Transverse colon (tissue), 4 donors: ENCODE data around the gene DHX34. TPM values are rescaled to one million over a fixed set of nuclear protein-coding genes. Genes with fewer than 3 reads are reported as not detected.

ENCODE experiments used
- DNase-seq: peaks from one replicate; pipeline ENCODE4 v3.0.0-alpha.2; 2019
- H3K27ac ChIP-seq, 4 donors: fragments of 200-600 bp; sonication (generic); 2 replicates each; pipeline ENCODE4 v1.5.1; 2016 to 2018; ENCODE audit warnings: inconsistent platforms in 4 of 4
- H3K27me3 ChIP-seq: fragments of 200-600 bp; sonication (generic); 2 replicates; pipeline ENCODE4 v1.5.1; 2017; ENCODE audit warnings: inconsistent platforms
- H3K36me3 ChIP-seq, 4 donors: fragments of 200-600 bp; sonication (generic); 2 replicates each; pipeline ENCODE4 v1.5.1; 2017 to 2019; ENCODE audit warnings: inconsistent platforms in 4 of 4
- H3K4me1 ChIP-seq, 4 donors: fragments of 200-600 bp; sonication (generic); 2 replicates each; pipeline ENCODE4 v1.5.1; 2017 to 2020; ENCODE audit warnings: inconsistent platforms in 4 of 4
- H3K4me3 ChIP-seq, 4 donors: fragments of 200-600 bp; sonication (generic); 1 replicate in 1 of 4; 2 replicates in 3 of 4; pipeline versions ENCODE4 v1.5.1 to v1.6.1; 2017 to 2019; ENCODE audit warnings: inconsistent platforms in 4 of 4
- H3K9me3 ChIP-seq, 2 donors: fragments of 200-600 bp; sonication (generic); 2 replicates each; pipeline ENCODE4 v1.5.1; 2017 to 2019; ENCODE audit warnings: inconsistent platforms in 2 of 2
- CTCF ChIP-seq, 5 experiments: fragments of 200-600 bp in 3 of 5; fragments of 450-650 bp in 2 of 5; sonication (generic) in 3 of 5; IDR thresholded peaks; 1 replicate in 2 of 5; 2 replicates in 3 of 5; pipeline ENCODE4 v1.5.1; 2016 to 2017; ENCODE audit warnings: antibody characterized with exemption in 5 of 5, inconsistent platforms in 3 of 5, mild to moderate bottlenecking in 2 of 5, moderate library complexity in 1 of 5
- EP300 ChIP-seq: sonication (generic); formaldehyde crosslinking; IDR thresholded peaks from one replicate; pipeline ENCODE4 v1.6.1; 2017; ENCODE audit warnings: antibody characterized with exemption, low read depth
- POLR2A ChIP-seq: fragments of 450-650 bp; IDR thresholded peaks from one replicate; pipeline ENCODE4 v1.6.1; 2016; ENCODE audit warnings: antibody characterized with exemption, mild to moderate bottlenecking, moderate library complexity
- POLR2AphosphoS5 ChIP-seq, 3 donors: sonication (generic); formaldehyde crosslinking; IDR thresholded peaks; one replicate each; pipeline ENCODE4 v1.6.1; 2016; ENCODE audit warnings: antibody characterized with exemption in 3 of 3
- WGBS, 2 donors: methylation state at CpG; one replicate each; pipeline ENCODE4 v1.1.5; 2018; ENCODE audit warnings: low coverage in 1 of 2; 5-methylcytosine and 5-hydroxymethylcytosine counted together
- in situ Hi-C, 4 donors: fragments of 200-750 bp; cut with MboI; loops; one replicate each; pipeline versions ENCODE4 v1.15.0 to v1.15.1; 2017; ENCODE audit warnings: low sequenced_read_pairs in 3 of 4, low pct_ligation_motif_present in 1 of 4, low pct_unique_long_range_greater_than_20kb in 1 of 4
- intact Hi-C: fragments of 100-400 bp; cut with DNase I; formaldehyde crosslinking; loops from one replicate; pipeline ENCODE4 v1.15.1; 2023; ENCODE audit warnings: low total_unique reads
- total RNA-seq, 4 donors: library from RNA; depleted of rRNA; stranded (reverse); fragments of >200 nt; gene quantifications; one replicate each; pipeline ENCODE4 v1.1.0, GENCODE V29; 2016

Gene DHX34
- total RNA-seq, 4 donors from 2014 or later = 12.4 to 30.3 (median 21.3) TPM

DNA sequence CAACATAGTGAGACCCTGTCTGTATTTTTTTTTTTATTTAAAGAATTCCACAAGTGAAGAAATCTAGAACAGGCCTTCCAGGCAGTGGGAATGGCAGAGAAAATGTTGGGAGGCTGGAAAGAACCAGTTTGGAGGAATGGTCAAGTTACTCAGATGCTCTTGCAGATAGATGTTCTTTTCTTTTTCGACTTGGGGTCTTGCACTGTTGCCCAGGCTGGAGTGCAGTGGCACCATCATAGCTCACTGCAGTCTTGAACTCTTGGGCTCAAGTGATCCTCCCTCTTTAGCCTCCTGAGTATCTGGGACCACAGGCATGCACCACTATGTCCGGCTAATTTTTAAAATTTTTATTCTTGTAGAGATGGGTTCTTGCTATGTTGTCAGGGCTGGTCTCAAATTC is 38.8 kb upstream of the DHX34 start:
- Histone ChIP-seq H3K4me3 (peak overlapping the region in 1 of 4 donors; percentile 14), H3K36me3 (no peaks in the 10 kb centered on the region), H3K27me3 (peaks cover 9% of the 10 kb centered on the region), H3K4me1 (peaks cover 0 to 3% (median 0%) of the 10 kb centered on the region in 4 donors), H3K9me3 (no peaks in the 10 kb centered on the region), H3K27ac (peak overlapping the region; percentile 18 to 45 (median 22))
- DNase-seq = no peak
- intact Hi-C loops = loop anchor here (10.0 kb wide), 1 partner anchor 74 kb away; no protein-coding TSS in a partner anchor
- in situ Hi-C loops = loop anchor here in 1 of 4 donors (25.0 kb wide), 1 partner anchor 402 kb away; the partner anchor contains the start of gene EHD2
- WGBS, 2 donors = 83 to 87% methylated on average over 1 to 2 of the region's 2 CpGs
- TF ChIP-seq CTCF (IDR thresholded peaks at IDR 0.05) = no peak
- TF ChIP-seq POLR2AphosphoS5 (IDR thresholded peaks at IDR 0.05) = no peak
- TF ChIP-seq POLR2A = no peak

GRCh38 chr19:47310819-47311218 is 38.3 kb upstream of the DHX34 start:
- Histone ChIP-seq H3K9me3 (no peaks in the 10 kb centered on the region), H3K4me3 (peak overlapping the region in 1 of 4 donors; percentile 14), H3K36me3 (no peaks in the 10 kb centered on the region), H3K27me3 (peaks cover 9% of the 10 kb centered on the region), H3K4me1 (no peaks in the 10 kb centered on the region), H3K27ac (peak overlapping the region in 2 of 4 donors; percentile 9 to 21)
- no peak for DNase-seq
- 7% methylated on average over 5 of the region's 5 CpGs; no CpG with 5 or more reads in 1 of the 2 donors for WGBS, 2 donors
- in situ Hi-C loops = loop anchor here in 1 of 4 donors (25.0 kb wide), 1 partner anchor 401 kb away; the partner anchor contains the start of gene EHD2
- intact Hi-C loops = loop anchor here (10.0 kb wide), 1 partner anchor 74 kb away; no protein-coding TSS in a partner anchor
- TF ChIP-seq POLR2A = no peak
- TF ChIP-seq POLR2AphosphoS5 (IDR thresholded peaks at IDR 0.05) = no peak
- TF ChIP-seq EP300 = no peak
- TF ChIP-seq CTCF (IDR thresholded peaks at IDR 0.05) = no peak

DNA sequence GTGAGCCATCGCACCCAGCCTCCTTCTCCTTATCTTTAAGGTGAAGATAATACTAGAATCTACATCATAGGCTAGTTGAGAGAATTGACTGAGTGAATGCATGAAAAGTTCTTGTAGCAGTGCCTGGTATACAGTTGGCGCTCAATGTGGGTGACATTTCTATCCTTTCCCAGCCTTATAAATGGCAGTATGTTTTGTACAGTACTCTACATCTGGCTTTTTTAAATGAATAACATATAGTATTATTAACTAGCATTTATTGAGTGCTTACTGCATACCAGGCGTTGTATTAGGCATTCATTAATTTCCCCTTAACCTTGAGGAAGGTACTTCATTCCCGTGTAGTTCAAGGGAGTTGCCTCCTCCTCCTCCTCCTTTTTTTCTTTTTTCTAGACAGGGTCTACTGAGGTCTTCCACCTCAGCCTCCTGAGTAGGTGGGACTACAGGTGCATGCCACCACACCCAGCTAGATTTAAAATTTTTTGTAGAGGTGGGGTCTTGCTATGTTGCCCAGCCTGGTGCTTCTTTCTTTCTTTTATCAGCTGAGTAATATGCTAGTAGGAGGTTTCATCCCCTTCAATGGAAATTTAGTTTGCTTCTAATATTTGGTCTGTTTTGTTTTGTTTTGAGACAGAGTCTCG is 36.6 kb upstream of the DHX34 start:
- no peak for DNase-seq
- Histone ChIP-seq H3K36me3 (no peaks in the 10 kb centered on the region), H3K4me3 (no peak overlapping the region), H3K9me3 (no peaks in the 10 kb centered on the region), H3K27ac (no peak overlapping the region), H3K4me1 (no peaks in the 10 kb centered on the region), H3K27me3 (peaks cover 9% of the 10 kb centered on the region)
- in situ Hi-C loops = loop anchor here in 1 of 4 donors (25.0 kb wide), 1 partner anchor 400 kb away; the partner anchor contains the start of gene EHD2
- intact Hi-C loops = loop anchor here (10.0 kb wide), 1 partner anchor 72 kb away; no protein-coding TSS in a partner anchor
- WGBS, 2 donors = 86 to 94% methylated on average over 2 to 5 of the region's 5 CpGs
- TF ChIP-seq CTCF (IDR thresholded peaks at IDR 0.05) (no peak), EP300 (no peak), POLR2AphosphoS5 (IDR thresholded peaks at IDR 0.05) (no peak), POLR2A (no peak)

DNA sequence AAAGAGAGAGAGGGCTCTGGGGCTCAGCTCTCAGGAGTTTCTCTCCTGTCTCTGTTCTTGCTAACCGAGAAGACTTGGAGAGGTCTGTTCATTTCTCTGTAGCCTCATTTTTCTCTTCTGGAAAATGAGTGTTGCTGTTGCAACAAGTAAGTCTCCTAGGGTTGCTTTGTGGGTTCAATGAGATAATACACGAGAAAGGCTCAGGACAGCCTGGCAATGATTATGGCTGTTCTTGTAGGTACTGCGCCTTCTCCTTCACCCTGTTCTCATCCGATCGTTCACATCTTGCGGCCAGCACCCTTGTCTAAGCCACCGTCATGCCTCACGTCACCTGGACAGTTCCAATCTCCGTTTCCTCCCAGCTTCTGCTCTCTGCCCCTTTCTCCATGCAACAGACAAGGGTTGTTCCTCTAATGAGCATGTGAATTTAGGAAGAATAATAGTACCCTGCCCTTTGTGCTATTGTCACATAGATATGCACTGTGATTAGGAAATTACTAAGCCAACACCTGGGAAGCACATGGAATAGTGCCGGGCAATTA is 35.3 kb upstream of the DHX34 start:
- H3K27me3 ChIP-seq = peaks cover 13% of the 10 kb centered on the region
- no peaks in the 10 kb centered on the region for H3K9me3 ChIP-seq
- no peak for TF ChIP-seq EP300
- no peak for TF ChIP-seq POLR2AphosphoS5 (IDR thresholded peaks at IDR 0.05)
- TF ChIP-seq POLR2A = no peak
- no peak for TF ChIP-seq CTCF (IDR thresholded peaks at IDR 0.05)
- intact Hi-C loops (loop anchor here (10.0 kb wide), 1 partner anchor 71 kb away; no protein-coding TSS in a partner anchor), in situ Hi-C loops (loop anchor here in 1 of 4 donors (25.0 kb wide), 1 partner anchor 398 kb away; the partner anchor contains the start of gene EHD2)
- no peaks in the 10 kb centered on the region for H3K36me3 ChIP-seq
- DNase-seq = no peak
- H3K4me1 ChIP-seq = no peaks in the 10 kb centered on the region
- H3K27ac ChIP-seq = peak overlapping the region in 3 of 4 donors; percentile 2 to 36 (median 28)
- no peak overlapping the region for H3K4me3 ChIP-seq
- WGBS, 2 donors = 84 to 93% methylated on average over 5 to 10 of the region's 10 CpGs
